Liver (tissue), 9 donors: Measurements from ENCODE around the gene ITGB2. TPM values are rescaled to one million over a fixed set of nuclear protein-coding genes. Genes with fewer than 3 reads are reported as not detected.

Source experiments
- DNase-seq: peaks from one replicate; pipeline ENCODE4 v3.0.0-alpha.2; 2017; ENCODE audit warnings: low spot score
- H3K27ac ChIP-seq, 2 donors: one replicate each; pipeline ENCODE4 v1.7.0; 2013; ENCODE audit warnings: inconsistent platforms in 2 of 2, low read length in 2 of 2, control low read depth in 1 of 2, low read depth in 1 of 2, mild to moderate bottlenecking in 1 of 2
- H3K27me3 ChIP-seq, 4 donors: one replicate each; pipeline versions ENCODE4 v1.6.1 to v1.7.0; 2013; ENCODE audit warnings: low read length in 3 of 4, inconsistent platforms in 1 of 4, mild to moderate bottlenecking in 1 of 4, moderate library complexity in 1 of 4; ENCODE audit not compliant: control insufficient read depth in 4 of 4, insufficient read depth in 4 of 4
- H3K36me3 ChIP-seq, 4 donors: one replicate each; pipeline versions ENCODE4 v1.6.1 to v1.7.0; 2013; ENCODE audit warnings: low read length in 3 of 4, mild to moderate bottlenecking in 3 of 4, low read depth in 1 of 4, moderate library complexity in 1 of 4; ENCODE audit not compliant: control insufficient read depth in 4 of 4, insufficient read depth in 3 of 4
- H3K4me1 ChIP-seq, 4 donors: one replicate each; pipeline versions ENCODE4 v1.6.1 to v1.7.0; 2013; ENCODE audit warnings: low read length in 3 of 4, mild to moderate bottlenecking in 3 of 4, moderate library complexity in 1 of 4; ENCODE audit not compliant: control insufficient read depth in 4 of 4, insufficient read depth in 4 of 4
- H3K4me3 ChIP-seq, 3 donors: one replicate each; pipeline versions ENCODE4 v1.6.1 to v1.7.0; 2013; ENCODE audit warnings: low read length in 3 of 3, control low read depth in 1 of 3, low read depth in 1 of 3, mild to moderate bottlenecking in 1 of 3
- H3K9ac ChIP-seq, 2 donors: one replicate each; pipeline ENCODE4 v1.7.0; 2013; ENCODE audit warnings: low read length in 2 of 2, mild to moderate bottlenecking in 2 of 2, moderate library complexity in 2 of 2, control low read depth in 1 of 2, low read depth in 1 of 2
- H3K9me3 ChIP-seq, 4 donors: one replicate each; pipeline versions ENCODE4 v1.6.1 to v1.7.0; 2013; ENCODE audit warnings: low read length in 3 of 4; ENCODE audit not compliant: control insufficient read depth in 4 of 4
- ATF3 ChIP-seq: IDR thresholded peaks from 2 replicates; pipeline ENCODE4 v1.6.1; 2016; ENCODE audit warnings: antibody characterized with exemption
- CTCF ChIP-seq: fragments of 150-350 bp; IDR thresholded peaks from 2 replicates; pipeline ENCODE4 v1.5.1; 2017; ENCODE audit warnings: improper control_type of control experiment, low read depth, low read length; ENCODE audit not compliant: missing input control
- EGR1 ChIP-seq, 2 donors: IDR thresholded peaks; 2 replicates each; pipeline ENCODE4 v1.6.1; 2016 to 2018; ENCODE audit warnings: antibody characterized with exemption in 2 of 2, low read depth in 2 of 2
- FOXA1 ChIP-seq: IDR thresholded peaks from 2 replicates; pipeline ENCODE4 v1.6.1; 2016; ENCODE audit warnings: antibody characterized with exemption
- FOXA2 ChIP-seq: IDR thresholded peaks from 2 replicates; pipeline ENCODE4 v1.6.1; 2016; ENCODE audit warnings: antibody characterized with exemption
- HNF4A ChIP-seq, 2 donors: conservative IDR thresholded peaks; 2 replicates each; pipeline ENCODE4 v1.6.1; 2016; ENCODE audit warnings: antibody characterized with exemption in 2 of 2, mild to moderate bottlenecking in 2 of 2
- HNF4G ChIP-seq: IDR thresholded peaks from 2 replicates; pipeline ENCODE4 v1.6.1; 2016; ENCODE audit warnings: antibody characterized with exemption
- JUND ChIP-seq, 2 donors: IDR thresholded peaks; 2 replicates each; pipeline ENCODE4 v1.6.1; 2016; ENCODE audit warnings: antibody characterized with exemption in 2 of 2
- MAX ChIP-seq: IDR thresholded peaks from 2 replicates; pipeline ENCODE4 v1.6.1; 2016; ENCODE audit warnings: antibody characterized with exemption
- NR2F2 ChIP-seq: IDR thresholded peaks from 2 replicates; pipeline ENCODE4 v1.6.1; 2016; ENCODE audit warnings: antibody characterized with exemption
- REST ChIP-seq: IDR thresholded peaks from 2 replicates; pipeline ENCODE4 v1.6.1; 2016; ENCODE audit warnings: antibody characterized with exemption, mild to moderate bottlenecking
- RXRA ChIP-seq, 2 donors: IDR thresholded peaks; 2 replicates each; pipeline ENCODE4 v1.6.1; 2017 to 2018; ENCODE audit warnings: antibody characterized with exemption in 2 of 2, mild to moderate bottlenecking in 1 of 2
- SP1 ChIP-seq: IDR thresholded peaks from 2 replicates; pipeline ENCODE4 v1.6.1; 2018; ENCODE audit warnings: antibody characterized with exemption, mild to moderate bottlenecking
- TAF1 ChIP-seq: conservative IDR thresholded peaks from 2 replicates; pipeline ENCODE4 v1.6.1; 2016; ENCODE audit warnings: antibody characterized with exemption, mild to moderate bottlenecking
- YY1 ChIP-seq: IDR thresholded peaks from 2 replicates; pipeline ENCODE4 v1.6.1; 2016; ENCODE audit warnings: antibody characterized with exemption, mild to moderate bottlenecking
- whole genome bisulfite sequencing: extraction: QIAGEN DNeasy Blood & Tissue Kit; methylation state at CpG from one replicate; pipeline ENCODE4 v1.1.7; 2013; 5-methylcytosine and 5-hydroxymethylcytosine counted together
- polyA plus RNA-seq, 2 donors: library from polyadenylated mRNA; stranded (reverse) in 1 of 2; unstranded in 1 of 2; fragments of 200-250 nt in 1 of 2; fragments of >200 nt in 1 of 2; fragmentation: Nextera tagmentation in 1 of 2; extraction: Ambion mirVana in 1 of 2; gene quantifications; one replicate each; pipeline versions ENCODE4 v1.2.1 to v1.2.3, GENCODE V29; 2013 to 2015
- total RNA-seq, 2 donors: library from RNA; depleted of rRNA; stranded (reverse); fragments of >200 nt; gene quantifications; one replicate each; pipeline ENCODE4 v1.2.3, GENCODE V29; 2014
- donor health status: healthy.
- donor health status: healthy.
- donor health status: healthy.
- donor health status: healthy.
- donor health status: healthy.

ITGB2 gene
- total and polyA plus RNA-seq, 4 donors, result 9.6 to 50.6 (median 28.7) TPM

- peak overlapping the region; percentile 88 to 95 for H3K27ac ChIP-seq
- H3K4me1 ChIP-seq, result peaks cover 6 to 67% (median 47%) of the 10 kb centered on the region in 4 donors
- H3K36me3 ChIP-seq, result no peaks in the 10 kb centered on the region
- H3K9me3 ChIP-seq, result no peaks in the 10 kb centered on the region
- WGBS, result under 1% methylated on average over 65 of the region's 65 CpGs
- DNase-seq, result peak; percentile 50
- H3K27me3 ChIP-seq, result no peaks in the 10 kb centered on the region
- TF ChIP-seq YY1 (no peak), EGR1 (IDR thresholded peaks at IDR 0.05; ENCODE audit: low read depth in 2 of 2) (no peak), REST (peak; percentile 37), ATF3 (no peak), FOXA1 (no peak)
- peak overlapping the region; percentile 77 to 93 for H3K9ac ChIP-seq
- peak overlapping the region; percentile 75 to 89 (median 85) for H3K4me3 ChIP-seq
Observed at GRCh38 chr21:44872649-44873355, 47.9 kb downstream of the ITGB2 start.

- Histone ChIP-seq H3K4me1 (peaks cover 6 to 71% (median 47%) of the 10 kb centered on the region in 4 donors), H3K36me3 (no peaks in the 10 kb centered on the region), H3K4me3 (peak overlapping the region; percentile 75 to 89 (median 85)), H3K9me3 (no peaks in the 10 kb centered on the region), H3K9ac (peak overlapping the region; percentile 77 to 93), H3K27me3 (no peaks in the 10 kb centered on the region), H3K27ac (peak overlapping the region; percentile 88 to 95)
- TF ChIP-seq EGR1 (IDR thresholded peaks at IDR 0.05; ENCODE audit: low read depth in 2 of 2) (no peak), JUND (IDR thresholded peaks at IDR 0.05) (no peak), FOXA1 (no peak), HNF4A (conservative IDR thresholded peaks at IDR 0.05) (no peak), CTCF (peak; percentile 31), RXRA (IDR thresholded peaks at IDR 0.05) (no peak), YY1 (peak; percentile 6)
- 5% methylated on average over 3 of the region's 3 CpGs for WGBS
- DNase-seq, result no peak
Observed at GRCh38 chr21:44872323-44872648, 48.4 kb downstream of the ITGB2 start.

GRCh38 chr21:44871576-44872269 is 49.0 kb downstream of the ITGB2 start:
- no peaks in the 10 kb centered on the region for H3K9me3 ChIP-seq
- DNase-seq, result no peak
- 24% methylated on average over 14 of the region's 14 CpGs for WGBS
- peak overlapping the region; percentile 75 to 89 (median 85) for H3K4me3 ChIP-seq
- H3K9ac ChIP-seq, result peak overlapping the region; percentile 15 to 93
- H3K4me1 ChIP-seq, result peaks cover 8 to 75% (median 48%) of the 10 kb centered on the region in 4 donors
- H3K27ac ChIP-seq, result peak overlapping the region; percentile 88 to 95
- TF ChIP-seq YY1 (peak; percentile 38), MAX (peak; percentile 73), RXRA (IDR thresholded peaks at IDR 0.05) (peak in 1 of 2 donors; percentile 39), SP1 (peak; percentile 22), TAF1 (no peak), CTCF (no peak), NR2F2 (no peak), HNF4G (no peak), JUND (IDR thresholded peaks at IDR 0.05) (no peak), ATF3 (no peak), EGR1 (IDR thresholded peaks at IDR 0.05; ENCODE audit: low read depth in 2 of 2) (peak in 1 of 2 donors; percentile 24), HNF4A (conservative IDR thresholded peaks at IDR 0.05) (peak in 1 of 2 donors; percentile 29), FOXA2 (no peak)
- H3K27me3 ChIP-seq, result no peaks in the 10 kb centered on the region
- no peaks in the 10 kb centered on the region for H3K36me3 ChIP-seq
